ENCODE results near the gene SDR42E2.
A peak's percentile ranks its signal among the peaks of the same experiment; 100 is the strongest.
"Not testable (repeated sequence)": the region's sequence is repeated elsewhere in the genome, so short reads cannot be mapped to it uniquely, and the experiment has no call there.

The SDR42E2 gene

GRCh38 chr16:22163806-22164205 lies 1.5 kb downstream of the SDR42E2 start:
- no peak for DNase-seq

- DNase-seq: no peak
Measured at GRCh38 chr16:22164482-22164881, 2.2 kb downstream of the SDR42E2 start.

- DNase-seq: no peak
Measured at GRCh38 chr16:22165508-22166285, 3.4 kb downstream of the SDR42E2 start.

GRCh38 chr16:22171953-22172352 lies 9.6 kb downstream of the SDR42E2 start:
- DNase-seq: no peak

GRCh38 chr16:22172642-22173041 lies 10.3 kb downstream of the SDR42E2 start:
- DNase-seq: not testable (repeated sequence)

GRCh38 chr16:22174642-22175041 lies 12.3 kb downstream of the SDR42E2 start:
- DNase-seq: no peak

GRCh38 chr16:22177968-22178930 lies 15.9 kb downstream of the SDR42E2 start:
- DNase-seq: no peak

GRCh38 chr16:22181426-22181825 lies 19.1 kb downstream of the SDR42E2 start:
- DNase-seq: no peak

- no peak for DNase-seq
Measured at GRCh38 chr16:22181843-22182242, 19.5 kb downstream of the SDR42E2 start.

GRCh38 chr16:22183335-22183734 lies 21.0 kb downstream of the SDR42E2 start:
- DNase-seq: no peak

- DNase-seq: no peak
Measured at GRCh38 chr16:22183901-22184614, 21.8 kb downstream of the SDR42E2 start.

GRCh38 chr16:22184615-22184968 lies 22.3 kb downstream of the SDR42E2 start:
- DNase-seq: no peak

- DNase-seq: no peak
Measured at GRCh38 chr16:22186517-22186916, 24.2 kb downstream of the SDR42E2 start.

GRCh38 chr16:22188267-22188594 lies 25.9 kb downstream of the SDR42E2 start:
- no peak for DNase-seq

- DNase-seq: peak; percentile 85
Measured at GRCh38 chr16:22188595-22189442, 26.5 kb downstream of the SDR42E2 start.

GRCh38 chr16:22189473-22190080 lies 27.3 kb downstream of the SDR42E2 start:
- no peak for DNase-seq

GRCh38 chr16:22190081-22190775 lies 27.9 kb downstream of the SDR42E2 start:
- peak; percentile 98 for DNase-seq

- DNase-seq: peak; percentile 98
Measured at GRCh38 chr16:22190776-22191531, 28.6 kb downstream of the SDR42E2 start.

- peak; percentile 36 for DNase-seq
Measured at GRCh38 chr16:22191532-22192260, 29.4 kb downstream of the SDR42E2 start.

All from CD4-positive, alpha-beta T cell treated with Interleukin-4 for 4 hours (primary cell).